SU-DHL-6 (cell line): ENCODE results near the gene DCLK3.

Experiments used
- H2AFZ ChIP-seq: fragments of 200-600 bp; sonication (generic); 2 replicates; pipeline ENCODE4 v1.6.1; 2014; ENCODE audit warnings: low read depth, mild to moderate bottlenecking, moderate library complexity, mixed read lengths, antibody characterized with exemption, low read length; ENCODE audit not compliant: severe bottlenecking
- H3F3A ChIP-seq: fragments of 200-600 bp; shearing (Covaris generic); 2 replicates; pipeline ENCODE4 v1.6.0; 2016; ENCODE audit warnings: antibody characterized with exemption, mild to moderate bottlenecking; ENCODE audit not compliant: insufficient read depth
- H3K27ac ChIP-seq: fragments of 200-600 bp; sonication (generic); 2 replicates; pipeline ENCODE4 v1.5.1; 2016; ENCODE audit warnings: low read depth, mild to moderate bottlenecking, low read length, moderate library complexity, mixed read lengths
- H3K27me3 ChIP-seq: fragments of 200-600 bp; sonication (generic), shearing (Covaris generic); 2 replicates; pipeline ENCODE4 v1.6.0; 2014; ENCODE audit warnings: mild to moderate bottlenecking, low read length
- H3K36me3 ChIP-seq: fragments of 200-600 bp; sonication (generic); 2 replicates; pipeline ENCODE4 v1.6.1; 2014; ENCODE audit warnings: mild to moderate bottlenecking, low read length, mixed read lengths
- H3K4me2 ChIP-seq: fragments of 300-600, 200-600 bp; shearing (Covaris generic), sonication (generic); 2 replicates; pipeline ENCODE4 v1.6.0; 2014; ENCODE audit warnings: low read length, low read depth, mild to moderate bottlenecking; ENCODE audit not compliant: poor library complexity, severe bottlenecking
- H3K4me3 ChIP-seq: fragments of 200-600 bp; sonication (generic); 2 replicates; pipeline ENCODE4 v1.5.1; 2014; ENCODE audit warnings: antibody characterized with exemption, low read length, mild to moderate bottlenecking, mixed read lengths; ENCODE audit not compliant: insufficient read depth, poor library complexity, severe bottlenecking
- H3K79me2 ChIP-seq: fragments of 200-600 bp; sonication (generic); 2 replicates; pipeline ENCODE4 v1.6.1; 2014; ENCODE audit warnings: mild to moderate bottlenecking, low read length, moderate library complexity; ENCODE audit not compliant: insufficient read depth
- H3K9ac ChIP-seq: fragments of 200-600 bp; sonication (generic); 2 replicates; pipeline ENCODE4 v1.7.0; 2014; ENCODE audit warnings: mild to moderate bottlenecking, low read length
- H3K9me2 ChIP-seq: fragments of 200-600 bp; sonication (generic); replicated peaks from 2 replicates; pipeline ENCODE4 v1.6.1; 2014; ENCODE audit warnings: low read length; ENCODE audit not compliant: insufficient read depth
- H3K9me3 ChIP-seq: fragments of 200-600 bp; sonication (generic); 2 replicates; pipeline ENCODE4 v1.6.1; 2014; ENCODE audit warnings: low read length, mixed read lengths; ENCODE audit not compliant: insufficient read depth
- H4K20me1 ChIP-seq: fragments of 200-600 bp; sonication (generic); 2 replicates; pipeline ENCODE4 v1.6.1; 2014; ENCODE audit warnings: low read depth, mild to moderate bottlenecking, antibody characterized with exemption, low read length, moderate library complexity, mixed read lengths
- CTCF ChIP-seq: fragments of 200-600 bp; sonication (generic); IDR thresholded peaks from one replicate; pipeline ENCODE4 v1.5.1; 2017; ENCODE audit warnings: antibody characterized with exemption, mild to moderate bottlenecking, low read length, moderate library complexity; ENCODE audit not compliant: insufficient read depth, poor library complexity, severe bottlenecking
- EZH2phosphoT487 ChIP-seq: fragments of 200-600 bp; sonication (generic), shearing (Covaris generic); conservative IDR thresholded peaks from 2 replicates; pipeline ENCODE4 v1.6.1; 2018; ENCODE audit warnings: mild to moderate bottlenecking, antibody characterized with exemption, low read length, moderate library complexity, mixed read lengths

Gene DCLK3

DNA sequence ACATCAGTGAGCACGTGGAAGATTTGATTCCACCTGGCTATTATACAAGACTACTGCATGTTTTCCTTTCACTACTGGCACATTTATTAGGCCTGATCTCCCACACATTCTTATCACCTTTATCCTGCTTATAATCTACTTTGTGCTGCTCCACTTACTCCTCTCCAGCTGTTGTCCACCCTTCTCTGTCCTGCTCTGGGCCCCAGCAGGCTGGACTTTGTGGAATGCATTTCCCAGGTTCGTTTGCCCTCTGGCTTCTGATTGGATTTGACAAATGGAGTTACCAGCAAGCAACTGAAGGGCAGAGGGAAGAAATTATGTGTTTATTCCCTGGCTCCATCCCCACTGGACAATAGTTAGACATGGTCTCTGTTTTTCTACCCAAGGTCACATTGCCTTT is 75.5 kb downstream of the DCLK3 start:
- Histone ChIP-seq H3K27ac (no peak overlapping the region), H3K27me3 (no peaks in the 10 kb centered on the region), H3K4me2 (no peak overlapping the region), H4K20me1 (no peaks in the 10 kb centered on the region), H3K9me2 (no peaks in the 10 kb centered on the region), H3K9ac (no peak overlapping the region), H3K36me3 (no peaks in the 10 kb centered on the region), H3F3A (no peaks in the 10 kb centered on the region), H3K4me3 (no peak overlapping the region), H3K9me3 (no peaks in the 10 kb centered on the region), H3K79me2 (no peaks in the 10 kb centered on the region), H2AFZ (no peak overlapping the region)
- TF ChIP-seq CTCF (no peak), EZH2phosphoT487 (no peak)

DNA sequence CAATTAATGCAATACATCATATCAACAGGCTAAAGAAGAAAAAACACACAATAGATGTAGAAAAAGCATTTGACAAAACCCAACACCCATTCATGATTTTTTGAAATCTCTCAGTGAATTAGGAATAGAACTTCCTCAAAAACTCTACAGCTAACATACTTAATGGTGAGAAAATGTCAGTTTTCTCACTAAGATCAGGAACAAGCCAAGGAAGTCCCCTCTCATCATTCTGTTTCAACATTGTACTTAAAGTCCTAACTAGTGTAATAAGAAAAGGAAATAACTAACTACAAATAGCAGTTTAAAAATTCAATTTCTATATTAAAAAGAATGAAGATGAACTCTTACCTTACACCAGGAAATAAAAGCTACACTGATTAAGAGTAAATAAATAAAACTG is 77.8 kb downstream of the DCLK3 start:
- H3K4me2 ChIP-seq, result no peak overlapping the region
- H3K9me2 ChIP-seq, result no peaks in the 10 kb centered on the region
- no peaks in the 10 kb centered on the region for H3K79me2 ChIP-seq
- H4K20me1 ChIP-seq, result no peaks in the 10 kb centered on the region
- H3K27ac ChIP-seq, result no peak overlapping the region
- no peaks in the 10 kb centered on the region for H3K27me3 ChIP-seq
- H2AFZ ChIP-seq, result no peak overlapping the region
- no peak for TF ChIP-seq EZH2phosphoT487
- no peak for TF ChIP-seq CTCF
- no peaks in the 10 kb centered on the region for H3K36me3 ChIP-seq
- no peaks in the 10 kb centered on the region for H3F3A ChIP-seq
- H3K9me3 ChIP-seq, result no peaks in the 10 kb centered on the region
- H3K4me3 ChIP-seq, result no peak overlapping the region
- H3K9ac ChIP-seq, result no peak overlapping the region

- Histone ChIP-seq H2AFZ (no peak overlapping the region), H3K9me2 (no peaks in the 10 kb centered on the region), H3K27ac (no peak overlapping the region), H3K9me3 (no peaks in the 10 kb centered on the region), H3K79me2 (no peaks in the 10 kb centered on the region), H3K4me3 (no peak overlapping the region), H3K4me2 (no peak overlapping the region), H4K20me1 (no peaks in the 10 kb centered on the region), H3K36me3 (no peaks in the 10 kb centered on the region), H3K9ac (no peak overlapping the region), H3K27me3 (no peaks in the 10 kb centered on the region), H3F3A (no peaks in the 10 kb centered on the region)
- TF ChIP-seq CTCF, result no peak
- TF ChIP-seq EZH2phosphoT487, result no peak
These were observed 82.5 kb downstream of the DCLK3 start for GRCh38 chr3:36681867-36682266.

DNA sequence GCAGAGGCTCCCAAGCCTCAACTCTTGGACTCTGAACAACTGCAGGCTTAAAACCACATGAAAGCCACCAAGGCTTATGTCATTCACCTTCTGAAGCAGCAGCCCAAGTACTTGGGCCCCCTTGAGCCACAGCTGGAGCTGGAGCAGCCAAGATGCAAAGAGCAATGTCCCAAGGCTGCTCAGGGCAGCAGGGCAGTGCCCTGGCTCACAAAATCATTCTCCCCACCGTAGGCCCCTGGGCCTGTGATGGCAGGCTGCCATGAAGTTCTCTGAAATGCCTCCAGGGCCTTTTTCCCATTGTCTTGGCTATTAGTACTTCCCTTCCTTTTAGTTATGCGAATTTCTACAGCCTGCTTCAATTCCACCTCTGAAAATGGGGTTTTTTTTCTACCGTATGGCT is 83.4 kb downstream of the DCLK3 start:
- Histone ChIP-seq H3K27me3 (no peaks in the 10 kb centered on the region), H4K20me1 (no peaks in the 10 kb centered on the region), H2AFZ (no peak overlapping the region), H3K9me2 (no peaks in the 10 kb centered on the region), H3K9ac (no peak overlapping the region), H3K4me2 (no peak overlapping the region), H3K9me3 (no peaks in the 10 kb centered on the region), H3K79me2 (no peaks in the 10 kb centered on the region), H3K36me3 (no peaks in the 10 kb centered on the region), H3F3A (no peaks in the 10 kb centered on the region), H3K4me3 (no peak overlapping the region), H3K27ac (no peak overlapping the region)
- TF ChIP-seq EZH2phosphoT487 (no peak), CTCF (no peak)
